Activated T-helper 1 cell treated with anti-CD3 and anti-CD28 coated beads, Interleukin-12 subunit alpha, Interleukin-12 subunit beta, Interleukin-2, Interleukin-4 antibody, amounts not matched to agents 30 ng/mL and 10 ng/mL and 1 ng/mL, durations not matched to agents 14 hours and 24 hours and 36 hours (primary cell): ENCODE measurements around the gene ZBTB47. TPM values are rescaled to one million over a fixed set of nuclear protein-coding genes. Genes with fewer than 3 reads are reported as not detected.
A peak's percentile ranks its signal among the peaks of the same experiment; 100 is the strongest.

Experiments used
- DNase-seq: peaks from one replicate; pipeline ENCODE4 v3.0.0; 2021; ENCODE audit warnings: low spot score
- H3K27ac Mint-ChIP-seq: one replicate; pipeline ENCODE4 v1.8.0; 2021; ENCODE audit warnings: mild to moderate bottlenecking, mixed read lengths
- H3K27me3 Mint-ChIP-seq: one replicate; pipeline ENCODE4 v1.8.0; 2022; ENCODE audit warnings: mild to moderate bottlenecking, moderate library complexity, mixed read lengths; ENCODE audit not compliant: insufficient read depth
- H3K36me3 Mint-ChIP-seq: one replicate; pipeline ENCODE4 v1.8.0; 2021; ENCODE audit warnings: low read depth, mixed read lengths
- H3K4me1 Mint-ChIP-seq: one replicate; pipeline ENCODE4 v1.8.0; 2021; ENCODE audit warnings: low read depth, mixed read lengths
- H3K4me3 Mint-ChIP-seq: one replicate; pipeline ENCODE4 v1.8.0; 2021; ENCODE audit warnings: mild to moderate bottlenecking, moderate library complexity, mixed read lengths
- H3K9me3 Mint-ChIP-seq: one replicate; pipeline ENCODE4 v1.8.0; 2021; ENCODE audit warnings: mixed read lengths
- intact Hi-C: fragments of 100-400 bp; cut with micrococcal nuclease; formaldehyde crosslinking; loops from one replicate; pipeline ENCODE4 v1.15.1; 2024
- total RNA-seq: library from RNA; stranded (reverse); gene quantifications from 2 replicates; pipeline ENCODE4 v1.2.3, GENCODE V29; 2022

The ZBTB47 gene
- 1.4 and 1.8 TPM in 2 replicates for total RNA-seq

- Mint-ChIP-seq H3K9me3 (no peaks in the 10 kb centered on the region), H3K27me3 (peaks cover 5% of the 10 kb centered on the region), H3K4me3 (peak within 1 kb of the TSS; percentile 85), H3K4me1 (peaks cover 23% of the 10 kb centered on the region), H3K27ac (peak within 1 kb of the TSS; percentile 82), H3K36me3 (peaks cover 7% of the 10 kb centered on the region)
- intact Hi-C loops: loop anchor here (1.0 to 5.0 kb wide), 3 partner anchors 15 to 89 kb away; partner anchors contain the start of gene NKTR
- DNase-seq: no peak
These were observed at the start of gene ZBTB47 for GRCh38 chr3:42653560-42654330. Gene ZBTB47 (plus strand): TSS chr3:42653697. CDS start chr3:42658356, 4,659 bp downstream.

GRCh38 chr3:42605546-42606173 is 47.8 kb upstream of the ZBTB47 start:
- Mint-ChIP-seq H3K4me3 (no peak overlapping the region), H3K9me3 (no peaks in the 10 kb centered on the region), H3K4me1 (peaks cover 60% of the 10 kb centered on the region), H3K36me3 (peaks cover 25% of the 10 kb centered on the region), H3K27ac (no peak overlapping the region), H3K27me3 (no peaks in the 10 kb centered on the region)
- no peak for DNase-seq
- intact Hi-C loops: no loop called here

GRCh38 chr3:42608581-42608980 is 44.9 kb upstream of the ZBTB47 start:
- Mint-ChIP-seq H3K36me3 (peaks cover 24% of the 10 kb centered on the region), H3K4me3 (no peak overlapping the region), H3K27ac (no peak overlapping the region), H3K4me1 (peaks cover 65% of the 10 kb centered on the region), H3K27me3 (no peaks in the 10 kb centered on the region), H3K9me3 (no peaks in the 10 kb centered on the region)
- intact Hi-C loops: no loop called here
- no peak for DNase-seq

GRCh38 chr3:42610976-42611375 is 42.5 kb upstream of the ZBTB47 start:
- Mint-ChIP-seq H3K27ac (no peak overlapping the region), H3K36me3 (peaks cover 18% of the 10 kb centered on the region), H3K4me1 (peaks cover 54% of the 10 kb centered on the region), H3K27me3 (no peaks in the 10 kb centered on the region), H3K9me3 (no peaks in the 10 kb centered on the region), H3K4me3 (no peak overlapping the region)
- no peak for DNase-seq
- intact Hi-C loops: no loop called here

GRCh38 chr3:42612217-42612616 is 41.3 kb upstream of the ZBTB47 start:
- intact Hi-C loops: no loop called here
- H3K36me3 Mint-ChIP-seq: peaks cover 16% of the 10 kb centered on the region

GRCh38 chr3:42612928-42613327 is 40.6 kb upstream of the ZBTB47 start:
- no peak overlapping the region for H3K4me3 Mint-ChIP-seq
- DNase-seq: no peak
- no peaks in the 10 kb centered on the region for H3K27me3 Mint-ChIP-seq
- H3K36me3 Mint-ChIP-seq: peaks cover 11% of the 10 kb centered on the region
- H3K4me1 Mint-ChIP-seq: peaks cover 46% of the 10 kb centered on the region
- no peaks in the 10 kb centered on the region for H3K9me3 Mint-ChIP-seq
- intact Hi-C loops: no loop called here
- no peak overlapping the region for H3K27ac Mint-ChIP-seq

More at GRCh38 chr3:42612217-42612616, 41.3 kb upstream of the ZBTB47 start:
- Mint-ChIP-seq H3K4me1 (peaks cover 52% of the 10 kb centered on the region), H3K27ac (no peak overlapping the region), H3K4me3 (no peak overlapping the region), H3K9me3 (no peaks in the 10 kb centered on the region), H3K27me3 (no peaks in the 10 kb centered on the region)
- no peak for DNase-seq

GRCh38 chr3:42613462-42613861 is 40.0 kb upstream of the ZBTB47 start:
- intact Hi-C loops: no loop called here
- H3K4me3 Mint-ChIP-seq: no peak overlapping the region
- no peak for DNase-seq
- no peaks in the 10 kb centered on the region for H3K9me3 Mint-ChIP-seq
- H3K36me3 Mint-ChIP-seq: peaks cover 11% of the 10 kb centered on the region
- H3K4me1 Mint-ChIP-seq: peaks cover 46% of the 10 kb centered on the region
- H3K27me3 Mint-ChIP-seq: no peaks in the 10 kb centered on the region
- H3K27ac Mint-ChIP-seq: no peak overlapping the region

GRCh38 chr3:42631620-42632019 is 21.9 kb upstream of the ZBTB47 start:
- Mint-ChIP-seq H3K27ac (no peak overlapping the region), H3K9me3 (no peaks in the 10 kb centered on the region), H3K27me3 (no peaks in the 10 kb centered on the region), H3K36me3 (peaks cover 41% of the 10 kb centered on the region), H3K4me3 (no peak overlapping the region), H3K4me1 (peaks cover 25% of the 10 kb centered on the region)
- DNase-seq: no peak
- intact Hi-C loops: no loop called here

- H3K27ac Mint-ChIP-seq: no peak overlapping the region
- no peak for DNase-seq
- intact Hi-C loops: no loop called here
- no peak overlapping the region for H3K4me3 Mint-ChIP-seq
- no peaks in the 10 kb centered on the region for H3K9me3 Mint-ChIP-seq
- H3K4me1 Mint-ChIP-seq: peaks cover 25% of the 10 kb centered on the region
- no peaks in the 10 kb centered on the region for H3K27me3 Mint-ChIP-seq
- H3K36me3 Mint-ChIP-seq: peaks cover 40% of the 10 kb centered on the region
These were observed 21.4 kb upstream of the ZBTB47 start for GRCh38 chr3:42632146-42632545.

GRCh38 chr3:42633544-42633943 is 20.0 kb upstream of the ZBTB47 start:
- peaks cover 25% of the 10 kb centered on the region for H3K4me1 Mint-ChIP-seq
- no peaks in the 10 kb centered on the region for H3K27me3 Mint-ChIP-seq
- DNase-seq: no peak
- H3K9me3 Mint-ChIP-seq: no peaks in the 10 kb centered on the region
- peaks cover 35% of the 10 kb centered on the region for H3K36me3 Mint-ChIP-seq
- H3K27ac Mint-ChIP-seq: no peak overlapping the region
- H3K4me3 Mint-ChIP-seq: no peak overlapping the region
- intact Hi-C loops: no loop called here

- H3K4me1 Mint-ChIP-seq: peaks cover 20% of the 10 kb centered on the region
- no peaks in the 10 kb centered on the region for H3K27me3 Mint-ChIP-seq
- intact Hi-C loops: loop anchor here (5.0 kb wide), 1 partner anchor 133 kb away; the partner anchor contains the start of gene VIPR1
- H3K9me3 Mint-ChIP-seq: no peaks in the 10 kb centered on the region
- H3K36me3 Mint-ChIP-seq: peaks cover 30% of the 10 kb centered on the region
- H3K27ac Mint-ChIP-seq: peak overlapping the region; percentile 67
- DNase-seq: no peak
- peak overlapping the region; percentile 30 for H3K4me3 Mint-ChIP-seq
These were observed 18.4 kb upstream of the ZBTB47 start for GRCh38 chr3:42635111-42635510.

- peaks cover 24% of the 10 kb centered on the region for H3K4me1 Mint-ChIP-seq
- H3K27ac Mint-ChIP-seq: no peak overlapping the region
- no peak for DNase-seq
- intact Hi-C loops: loop anchor here (5.0 kb wide), 1 partner anchor 135 kb away; the partner anchor contains the start of gene VIPR1
- no peaks in the 10 kb centered on the region for H3K9me3 Mint-ChIP-seq
- H3K4me3 Mint-ChIP-seq: no peak overlapping the region
- H3K36me3 Mint-ChIP-seq: peaks cover 23% of the 10 kb centered on the region
- H3K27me3 Mint-ChIP-seq: no peaks in the 10 kb centered on the region
These were observed 16.5 kb upstream of the ZBTB47 start for GRCh38 chr3:42637001-42637400.

GRCh38 chr3:42638339-42638842 is 15.1 kb upstream of the ZBTB47 start:
- no peak overlapping the region for H3K27ac Mint-ChIP-seq
- peaks cover 23% of the 10 kb centered on the region for H3K4me1 Mint-ChIP-seq
- intact Hi-C loops: loop anchor here (1.0 to 5.0 kb wide), 11 partner anchors 16 to 751 kb away; partner anchors contain the start of genes CCDC13, HIGD1A, NKTR and SS18L2
- no peak overlapping the region for H3K4me3 Mint-ChIP-seq
- DNase-seq: peak; percentile 60
- H3K36me3 Mint-ChIP-seq: peaks cover 35% of the 10 kb centered on the region
- no peaks in the 10 kb centered on the region for H3K27me3 Mint-ChIP-seq
- H3K9me3 Mint-ChIP-seq: no peaks in the 10 kb centered on the region
